Myocyte (in vitro differentiated cells): ENCODE data around the gene PDGFD. TPM values are rescaled to one million over a fixed set of nuclear protein-coding genes. Genes with fewer than 3 reads are reported as not detected.

ENCODE experiments used
- DNase-seq: peaks from one replicate; pipeline ENCODE4 v3.0.0-alpha.2; 2012; ENCODE audit warnings: low read depth
- total RNA-seq: library from RNA; depleted of rRNA; stranded (reverse); fragments of >200 nt; gene quantifications from 2 replicates; pipeline ENCODE4 v1.2.3, GENCODE V29; 2014

Gene PDGFD
- total RNA-seq, 1 donor from 2014 or later = 0.08 TPM

- no peak for DNase-seq
Observed at GRCh38 chr11:104146421-104146820, 17.5 kb downstream of the PDGFD start.

GRCh38 chr11:104145062-104145461 lies 18.9 kb downstream of the PDGFD start:
- no peak for DNase-seq

GRCh38 chr11:104142698-104143097 lies 21.2 kb downstream of the PDGFD start:
- no peak for DNase-seq

GRCh38 chr11:104136861-104137260 lies 27.1 kb downstream of the PDGFD start:
- no peak for DNase-seq

- DNase-seq = no peak
Observed at GRCh38 chr11:104134745-104135144, 29.2 kb downstream of the PDGFD start.

- no peak for DNase-seq
Observed at GRCh38 chr11:104130161-104130560, 33.8 kb downstream of the PDGFD start.

GRCh38 chr11:104129145-104129544 lies 34.8 kb downstream of the PDGFD start:
- no peak for DNase-seq

GRCh38 chr11:104127828-104128227 lies 36.1 kb downstream of the PDGFD start:
- no peak for DNase-seq

GRCh38 chr11:104126464-104126863 lies 37.5 kb downstream of the PDGFD start:
- DNase-seq = no peak

- no peak for DNase-seq
Observed at GRCh38 chr11:104124979-104125378, 39.0 kb downstream of the PDGFD start.

GRCh38 chr11:104122836-104123235 lies 41.1 kb downstream of the PDGFD start:
- DNase-seq = no peak

GRCh38 chr11:104122011-104122635 lies 41.8 kb downstream of the PDGFD start:
- DNase-seq = no peak

- no peak for DNase-seq
Observed at GRCh38 chr11:104120493-104121137, 43.3 kb downstream of the PDGFD start.

GRCh38 chr11:104118105-104118744 lies 45.7 kb downstream of the PDGFD start:
- DNase-seq = no peak

- no peak for DNase-seq
Observed at GRCh38 chr11:104113541-104113940, 50.4 kb downstream of the PDGFD start.

- DNase-seq = no peak
Observed at GRCh38 chr11:104106136-104106754, 57.7 kb downstream of the PDGFD start.

- DNase-seq = peak; percentile 26
Observed at GRCh38 chr11:104105155-104105554, 58.8 kb downstream of the PDGFD start.

GRCh38 chr11:104104664-104105063 lies 59.3 kb downstream of the PDGFD start:
- DNase-seq = no peak

GRCh38 chr11:104104201-104104600 lies 59.7 kb downstream of the PDGFD start:
- no peak for DNase-seq

- peak; percentile 13 for DNase-seq
Observed at GRCh38 chr11:104098555-104098954, 65.4 kb downstream of the PDGFD start.

- DNase-seq = no peak
Observed at GRCh38 chr11:104098132-104098531, 65.8 kb downstream of the PDGFD start.

- no peak for DNase-seq
Observed at GRCh38 chr11:104096900-104097299, 67.0 kb downstream of the PDGFD start.
